ENCODE data around the gene XPO5. TPM values are rescaled to one million over a fixed set of nuclear protein-coding genes. Genes with fewer than 3 reads are reported as not detected.

XPO5 gene
- total RNA-seq, 1 donor from 2014 or later = 47.9 TPM

GRCh38 chr6:43517505-43518357 is 58.1 kb downstream of the XPO5 start:
- no peak for DNase-seq (ENCODE audit: low spot score)

DNA sequence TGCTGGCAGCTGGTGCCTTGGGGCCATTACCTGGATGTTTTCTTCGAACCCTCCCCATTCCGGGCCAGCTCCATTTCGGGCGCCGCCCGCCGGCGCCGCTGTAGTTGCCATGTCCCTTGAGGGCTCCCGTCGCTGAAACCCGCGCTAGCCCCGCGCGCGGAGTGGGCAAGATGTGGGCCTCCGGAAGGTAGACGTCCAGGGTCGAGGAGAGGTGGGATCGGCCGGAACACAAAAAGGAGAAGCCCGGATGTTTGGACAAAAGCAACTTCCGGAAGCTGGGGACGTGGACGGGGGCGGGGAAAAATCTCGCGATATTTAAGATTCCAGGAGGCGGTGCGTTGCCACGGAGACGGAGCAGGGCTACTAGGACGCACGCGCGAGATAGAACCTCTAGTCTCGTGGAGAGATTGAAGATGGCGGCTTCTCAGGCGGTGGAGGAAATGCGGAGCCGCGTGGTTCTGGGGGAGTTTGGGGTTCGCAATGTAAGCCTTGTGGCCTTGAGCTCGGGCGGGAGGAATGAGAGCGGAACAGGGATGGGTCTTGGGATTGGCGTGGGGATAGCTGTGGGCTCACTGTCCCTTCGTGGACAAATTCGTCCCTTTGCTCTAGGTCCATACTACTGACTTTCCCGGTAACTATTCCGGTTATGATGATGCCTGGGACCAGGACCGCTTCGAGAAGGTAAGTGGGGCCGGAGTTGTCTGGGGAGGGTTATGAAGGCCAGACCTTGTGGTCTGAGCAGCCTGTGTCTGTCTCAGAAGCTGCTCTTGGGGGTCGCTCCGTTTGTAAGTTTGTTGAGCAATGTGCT is 58.9 kb downstream of the XPO5 start, which contains the start of the genes POLR1C and YIPF3:
POLR1C (plus strand) TSS at position 393 of the 808 bp plus-strand sequence; CDS start at position 414, 21 bp downstream.
YIPF3 (minus strand) TSS at position 230 of the 808 bp plus-strand sequence; CDS start at position 111, 119 bp downstream.
- peak; percentile 98 for DNase-seq (ENCODE audit: low spot score)

GRCh38 chr6:43516367-43516696 is 59.5 kb downstream of the XPO5 start:
- DNase-seq (ENCODE audit: low spot score) = no peak

DNA sequence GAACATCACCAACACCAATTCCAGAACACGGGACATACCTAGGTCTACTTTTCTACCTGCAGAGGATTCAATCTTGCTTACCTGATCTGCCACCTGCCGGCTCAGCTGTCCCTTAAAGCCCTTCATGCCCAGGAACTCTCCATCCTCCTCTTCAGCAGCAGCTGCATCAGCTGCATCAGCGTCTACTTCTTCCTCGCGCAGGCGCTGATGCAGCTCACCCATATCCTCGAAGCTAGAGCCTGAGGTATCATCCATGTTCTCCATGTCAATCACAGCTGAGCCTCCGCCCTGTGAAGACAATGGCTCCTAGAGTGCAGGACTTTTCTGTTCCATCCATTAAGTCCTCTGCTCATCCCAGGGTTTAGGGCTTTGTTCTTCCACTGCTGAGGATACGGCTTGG is 60.0 kb downstream of the XPO5 start:
- DNase-seq (ENCODE audit: low spot score) = no peak

- no peak for DNase-seq (ENCODE audit: low spot score)
Measured at GRCh38 chr6:43511824-43512415, 63.9 kb downstream of the XPO5 start.

DNA sequence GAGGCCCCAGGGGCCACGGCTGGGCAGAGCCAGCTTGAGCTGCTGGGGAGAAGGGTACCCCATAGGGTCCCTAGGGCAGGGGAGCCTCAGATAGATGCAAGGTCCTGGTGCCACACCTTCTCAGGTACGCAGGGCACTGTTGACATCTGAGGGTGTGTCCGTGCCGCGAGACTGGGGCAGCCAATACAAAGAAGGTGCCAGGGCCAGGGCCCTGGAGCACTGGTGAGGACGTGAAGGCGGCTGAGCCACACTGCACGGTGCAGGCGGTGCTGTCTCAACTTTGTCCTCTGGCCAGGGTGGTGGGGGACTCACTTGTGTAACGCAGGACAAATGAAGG is 65.0 kb downstream of the XPO5 start:
- DNase-seq (ENCODE audit: low spot score) = no peak

- DNase-seq (ENCODE audit: low spot score) = peak; percentile 87
Measured at GRCh38 chr6:43509984-43510826, 65.6 kb downstream of the XPO5 start, which contains the start of gene LRRC73. TSS of gene LRRC73 (minus strand) at chr6:43510346. CDS start at chr6:43509785, 561 bp downstream.

- DNase-seq (ENCODE audit: low spot score) = no peak
Measured at GRCh38 chr6:43509142-43509983, 66.5 kb downstream of the XPO5 start.

DNA sequence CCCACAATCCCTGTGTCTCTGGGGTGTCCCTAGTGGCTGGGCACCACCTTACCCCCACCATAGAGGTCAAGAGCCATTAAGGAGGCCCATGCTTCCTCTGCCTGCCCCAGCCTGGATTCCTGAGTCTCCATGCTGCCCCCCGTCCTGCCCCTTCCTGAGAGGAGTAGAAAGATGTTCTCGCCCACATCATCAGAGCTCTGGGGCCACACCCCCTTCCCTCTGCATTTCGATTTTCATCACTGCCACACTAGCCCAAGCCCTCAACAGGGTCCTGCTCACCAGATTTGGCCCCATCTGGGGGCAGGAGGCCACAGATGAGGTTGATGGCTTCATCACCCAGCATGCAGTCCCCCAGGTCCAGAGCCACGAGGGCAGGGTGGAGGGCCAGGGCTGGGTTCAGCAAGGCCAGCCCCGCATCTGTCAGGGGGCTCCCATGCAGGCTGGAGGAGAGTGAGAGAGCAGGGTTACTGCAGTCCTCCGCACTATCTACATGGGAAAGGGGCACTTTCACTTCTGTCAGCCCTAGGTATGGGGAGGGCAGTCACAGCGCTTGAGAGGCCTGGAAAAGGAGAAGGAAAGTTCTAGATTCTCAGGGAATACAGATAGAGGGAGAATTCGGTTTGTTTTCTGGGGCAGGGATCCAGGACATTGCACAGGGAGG is 67.2 kb downstream of the XPO5 start:
- no peak for DNase-seq (ENCODE audit: low spot score)

GRCh38 chr6:43506667-43507471 is 69.0 kb downstream of the XPO5 start:
- DNase-seq (ENCODE audit: low spot score) = peak; percentile 87

- DNase-seq (ENCODE audit: low spot score) = no peak
Measured at GRCh38 chr6:43506171-43506570, 69.7 kb downstream of the XPO5 start.

- DNase-seq (ENCODE audit: low spot score) = no peak
Measured at GRCh38 chr6:43505718-43506117, 70.1 kb downstream of the XPO5 start.

- DNase-seq (ENCODE audit: low spot score) = no peak
Measured at GRCh38 chr6:43504756-43505593, 70.9 kb downstream of the XPO5 start.

DNA sequence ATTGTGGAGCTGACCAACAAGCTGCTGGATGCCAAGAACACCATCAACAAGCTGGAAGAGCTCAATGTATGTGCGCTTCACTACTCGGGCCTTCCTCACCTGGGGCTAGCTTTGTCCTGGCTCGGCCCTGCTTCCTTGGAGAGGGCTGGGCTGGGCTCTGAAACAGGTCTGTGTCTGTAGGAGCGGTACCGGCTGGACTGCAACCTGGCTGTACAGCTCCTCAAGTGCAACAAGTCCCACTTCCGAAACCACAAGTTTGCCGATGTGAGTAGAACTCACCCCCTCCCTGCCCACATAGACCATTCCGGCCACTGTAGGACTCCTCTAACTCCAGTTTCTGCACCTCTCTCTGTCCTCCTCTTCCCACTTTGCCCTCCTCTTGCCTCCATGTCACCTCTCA is 72.4 kb downstream of the XPO5 start:
- DNase-seq (ENCODE audit: low spot score) = no peak

- DNase-seq (ENCODE audit: low spot score) = no peak
Measured at GRCh38 chr6:43502666-43503065, 73.2 kb downstream of the XPO5 start.

GRCh38 chr6:43500921-43501320 is 74.9 kb downstream of the XPO5 start:
- DNase-seq (ENCODE audit: low spot score) = no peak

DNA sequence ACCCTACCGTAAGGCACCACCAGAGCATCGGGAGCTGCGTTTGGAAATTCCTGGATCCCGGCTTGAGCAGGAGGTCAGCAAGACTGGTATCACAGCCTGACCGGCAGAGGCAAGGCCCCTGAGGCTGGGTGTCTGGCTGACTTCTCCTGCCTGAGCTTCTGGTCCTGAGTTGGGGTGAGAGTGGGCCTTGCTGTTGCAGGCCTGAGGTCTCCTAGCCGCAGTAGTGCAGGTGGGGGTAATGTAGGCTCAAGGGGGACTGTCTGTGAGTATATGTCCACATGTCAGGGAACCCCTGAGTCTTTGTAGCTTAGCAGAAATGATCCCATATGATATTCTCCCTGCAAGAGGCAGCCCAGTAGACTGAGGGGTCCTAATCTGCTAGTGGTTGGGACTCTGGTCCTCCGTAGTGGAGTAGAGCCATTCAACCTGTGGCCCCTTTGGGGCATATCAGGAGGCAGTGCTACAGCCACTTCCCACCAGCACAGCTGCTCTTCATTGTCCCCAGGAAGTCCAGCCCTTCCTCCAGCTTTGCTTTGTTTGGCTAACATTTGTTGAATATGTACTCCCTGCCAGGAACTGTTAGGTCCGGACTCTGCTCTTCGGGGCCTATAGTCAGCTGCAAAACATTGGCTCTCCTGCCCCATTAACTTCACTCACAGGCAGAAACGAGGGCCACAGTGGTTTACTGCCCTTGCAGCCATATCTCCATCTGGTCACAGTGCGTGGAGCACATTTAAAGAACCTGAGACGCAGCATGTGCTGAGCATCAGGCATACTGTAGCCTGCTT is 76.6 kb downstream of the XPO5 start:
- no peak for DNase-seq (ENCODE audit: low spot score)
